ENCODE measurements around the gene MSH5.
"Not testable (repeated sequence)": the region's sequence is repeated elsewhere in the genome, so short reads cannot be mapped to it uniquely, and the experiment has no call there.

MSH5 gene

GRCh38 chr6:31705931-31706330 is 33.9 kb upstream of the MSH5 start:
- no peak overlapping the region for H3K4me3 ChIP-seq (ENCODE audit: low read depth, low read length)
- no peak for TF ChIP-seq CTCF (IDR thresholded peaks at IDR 0.05; ENCODE audit: low read depth, low read length)

GRCh38 chr6:31706599-31706998 is 33.2 kb upstream of the MSH5 start, which contains the start of gene LY6G6F:
TSS of gene LY6G6F (plus strand) at chr6:31706866. CDS start at chr6:31706907, 41 bp downstream.
- TF ChIP-seq CTCF (IDR thresholded peaks at IDR 0.05; ENCODE audit: low read depth, low read length): no peak
- no peak within 1 kb of the TSS for H3K4me3 ChIP-seq (ENCODE audit: low read depth, low read length)

GRCh38 chr6:31707701-31708100 is 32.1 kb upstream of the MSH5 start:
- no peak for TF ChIP-seq CTCF (IDR thresholded peaks at IDR 0.05; ENCODE audit: low read depth, low read length)
- H3K4me3 ChIP-seq (ENCODE audit: low read depth, low read length): no peak overlapping the region

DNA sequence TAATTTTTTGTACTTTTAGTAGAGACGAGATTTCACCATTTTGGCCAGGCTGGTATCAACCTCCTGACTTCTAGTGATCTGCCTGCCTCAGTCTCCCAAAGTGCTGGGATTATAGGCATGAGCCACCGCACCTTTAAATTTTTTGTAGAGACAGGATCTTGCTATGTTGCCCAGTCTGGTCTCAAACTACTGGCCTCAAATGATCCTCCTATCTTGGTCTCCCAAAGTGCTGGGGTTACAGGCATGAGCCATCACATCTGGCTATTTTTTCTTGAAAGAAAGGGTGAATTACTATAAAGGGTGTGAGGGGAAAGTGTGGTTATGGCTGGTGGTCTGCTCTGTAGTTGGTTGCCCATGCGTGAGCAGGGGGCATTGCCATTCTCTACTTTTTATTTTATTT is 31.6 kb upstream of the MSH5 start:
- no peak overlapping the region for H3K4me3 ChIP-seq (ENCODE audit: low read depth, low read length)

GRCh38 chr6:31709157-31709556 is 30.6 kb upstream of the MSH5 start:
- not testable (repeated sequence) for H3K4me3 ChIP-seq (ENCODE audit: low read depth, low read length)

More for the DNA sequence above, 31.6 kb upstream of the MSH5 start:
- no peak for TF ChIP-seq CTCF (IDR thresholded peaks at IDR 0.05; ENCODE audit: low read depth, low read length)

GRCh38 chr6:31710523-31711219 is 29.1 kb upstream of the MSH5 start:
- TF ChIP-seq CTCF (IDR thresholded peaks at IDR 0.05; ENCODE audit: low read depth, low read length): no peak
- H3K4me3 ChIP-seq (ENCODE audit: low read depth, low read length): no peak overlapping the region

- no peak overlapping the region for H3K4me3 ChIP-seq (ENCODE audit: low read depth, low read length)
- TF ChIP-seq CTCF (IDR thresholded peaks at IDR 0.05; ENCODE audit: low read depth, low read length): no peak
Measured at GRCh38 chr6:31711233-31711632, 28.6 kb upstream of the MSH5 start.

- no peak overlapping the region for H3K4me3 ChIP-seq (ENCODE audit: low read depth, low read length)
- no peak for TF ChIP-seq CTCF (IDR thresholded peaks at IDR 0.05; ENCODE audit: low read depth, low read length)
Measured at GRCh38 chr6:31712296-31712695, 27.5 kb upstream of the MSH5 start.

Data from WI38 (cell line).